Measurements from ENCODE around the gene C1QB.

Gene C1QB, protein sequence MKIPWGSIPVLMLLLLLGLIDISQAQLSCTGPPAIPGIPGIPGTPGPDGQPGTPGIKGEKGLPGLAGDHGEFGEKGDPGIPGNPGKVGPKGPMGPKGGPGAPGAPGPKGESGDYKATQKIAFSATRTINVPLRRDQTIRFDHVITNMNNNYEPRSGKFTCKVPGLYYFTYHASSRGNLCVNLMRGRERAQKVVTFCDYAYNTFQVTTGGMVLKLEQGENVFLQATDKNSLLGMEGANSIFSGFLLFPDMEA

DNA sequence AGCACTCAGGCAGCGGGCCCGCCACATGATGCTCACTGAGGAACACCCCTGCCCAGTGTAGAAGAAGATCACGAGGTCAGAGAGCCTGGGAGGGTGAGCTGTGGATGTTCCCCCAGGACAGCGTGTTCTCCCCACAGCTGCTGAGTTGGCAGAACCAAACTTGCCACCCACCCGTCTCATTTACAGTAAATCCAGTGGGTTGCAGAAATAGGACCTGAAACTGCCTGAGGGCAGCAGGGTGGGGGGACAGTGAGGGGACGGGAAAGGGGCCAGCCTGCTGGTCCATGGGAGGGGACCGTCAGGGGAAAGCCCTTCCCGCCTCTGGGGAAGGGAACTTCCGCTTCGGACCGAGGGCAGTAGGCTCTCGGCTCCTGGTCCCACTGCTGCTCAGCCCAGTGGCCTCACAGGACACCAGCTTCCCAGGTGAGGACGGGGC is at the start of gene C1QB:
Gene C1QB, plus strand, starts transcription at position 356 of the 436 bp plus-strand sequence. CDS start 6,227 bp downstream, outside the sequence.
- no peak for DNase-seq (ENCODE audit: low read depth in 2 of 2)

DNA sequence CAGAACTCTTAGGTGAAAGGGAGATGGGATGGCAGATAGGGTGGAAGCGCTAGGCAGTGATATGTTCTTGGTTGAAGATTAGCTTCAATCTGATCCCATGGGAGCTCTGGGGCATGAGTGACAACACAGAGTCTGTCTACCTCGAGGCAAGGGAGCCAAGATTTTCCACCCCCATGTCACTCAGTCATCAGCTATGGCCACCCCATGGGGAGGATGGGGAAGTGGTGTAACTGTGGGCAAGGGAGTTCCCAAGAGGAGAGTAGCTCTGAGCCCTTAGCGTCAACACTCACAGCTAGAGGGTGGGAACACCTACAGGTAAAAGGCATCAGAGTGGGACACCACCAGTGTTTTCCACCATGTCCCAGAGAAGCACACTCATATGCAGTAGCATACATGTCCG is 46.9 kb upstream of the C1QB start:
- DNase-seq (ENCODE audit: low read depth in 2 of 2): no peak

DNA sequence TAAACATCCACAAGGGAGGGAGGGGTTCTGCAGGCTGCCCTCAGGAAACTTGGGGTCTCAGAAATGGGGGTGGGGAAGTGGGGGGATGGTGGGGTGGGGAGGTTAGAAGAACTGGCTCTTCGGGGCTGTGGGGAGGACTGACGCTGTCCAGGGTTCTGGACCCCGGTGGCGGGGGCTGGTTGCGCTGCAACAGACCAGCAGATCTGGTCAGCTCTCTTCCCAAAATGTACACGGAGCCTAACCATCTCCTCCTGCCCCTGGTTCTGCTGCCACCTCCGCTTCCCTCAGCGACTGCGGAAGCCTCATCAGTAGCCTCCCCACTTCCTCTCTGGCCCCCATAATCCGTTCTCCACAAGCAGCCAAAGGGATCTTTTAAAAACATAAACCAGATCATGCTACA is 45.9 kb upstream of the C1QB start:
- DNase-seq (ENCODE audit: low read depth in 2 of 2): no peak

DNA sequence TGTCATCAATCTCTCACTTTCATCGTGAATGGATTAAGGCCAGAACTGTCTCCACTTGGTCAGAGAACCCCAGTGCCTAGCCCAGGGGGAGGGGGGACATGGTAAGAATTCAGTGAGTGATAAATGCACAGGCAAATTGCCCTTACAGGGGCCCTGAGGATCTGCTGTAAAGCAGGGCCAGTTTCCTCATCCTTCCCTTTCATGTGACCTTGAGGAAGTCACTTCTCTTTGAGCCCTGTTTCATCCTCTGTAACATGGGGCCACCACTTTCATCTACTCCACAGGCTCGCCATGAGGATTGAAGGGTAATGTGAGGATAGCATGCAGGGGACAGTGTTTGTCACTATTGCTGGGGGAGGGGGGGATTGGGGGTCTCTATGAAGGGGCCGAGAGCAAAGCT is 44.7 kb upstream of the C1QB start:
- DNase-seq (ENCODE audit: low read depth in 2 of 2): no peak

DNA sequence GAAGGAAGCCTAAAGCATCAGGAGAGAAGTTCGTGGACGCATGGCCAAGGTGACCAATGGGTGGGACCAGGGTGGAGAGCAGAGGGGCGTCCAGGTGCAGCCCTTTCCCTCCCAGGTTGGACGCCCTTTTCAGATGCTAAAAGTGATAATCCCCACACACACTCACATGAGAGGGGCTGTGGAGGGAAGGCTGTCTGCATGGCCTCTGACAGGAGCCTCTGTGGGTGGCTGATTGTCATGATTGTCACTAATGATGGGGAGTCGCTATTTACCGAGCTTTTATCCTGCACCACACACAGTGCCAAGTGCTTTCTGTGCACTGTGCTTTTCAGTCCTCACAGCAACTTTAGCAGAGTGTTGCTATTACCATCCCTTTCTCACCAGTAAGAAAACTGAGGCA is 43.7 kb upstream of the C1QB start:
- no peak for DNase-seq (ENCODE audit: low read depth in 2 of 2)

DNA sequence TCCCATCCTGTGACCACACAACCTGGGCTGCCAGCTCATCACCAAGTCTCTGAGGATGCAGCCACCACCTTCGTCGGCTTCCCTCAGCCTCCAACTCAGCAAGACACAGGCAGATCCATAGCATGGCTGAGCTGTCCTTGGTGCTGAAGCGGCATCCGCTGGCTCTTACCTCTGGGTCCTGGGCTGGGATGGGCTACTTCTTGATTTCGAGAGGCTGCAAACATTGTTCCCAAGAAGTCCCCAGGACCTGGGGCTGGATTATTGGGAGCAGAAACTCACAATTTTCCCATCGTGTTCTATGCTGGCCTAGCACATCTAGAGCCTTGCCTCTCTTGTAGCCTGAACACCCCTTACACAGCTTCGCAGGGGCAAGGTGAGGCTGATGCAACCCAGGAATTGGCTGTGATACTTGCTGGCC is 41.5 kb upstream of the C1QB start:
- DNase-seq (ENCODE audit: low read depth in 2 of 2): no peak

DNA sequence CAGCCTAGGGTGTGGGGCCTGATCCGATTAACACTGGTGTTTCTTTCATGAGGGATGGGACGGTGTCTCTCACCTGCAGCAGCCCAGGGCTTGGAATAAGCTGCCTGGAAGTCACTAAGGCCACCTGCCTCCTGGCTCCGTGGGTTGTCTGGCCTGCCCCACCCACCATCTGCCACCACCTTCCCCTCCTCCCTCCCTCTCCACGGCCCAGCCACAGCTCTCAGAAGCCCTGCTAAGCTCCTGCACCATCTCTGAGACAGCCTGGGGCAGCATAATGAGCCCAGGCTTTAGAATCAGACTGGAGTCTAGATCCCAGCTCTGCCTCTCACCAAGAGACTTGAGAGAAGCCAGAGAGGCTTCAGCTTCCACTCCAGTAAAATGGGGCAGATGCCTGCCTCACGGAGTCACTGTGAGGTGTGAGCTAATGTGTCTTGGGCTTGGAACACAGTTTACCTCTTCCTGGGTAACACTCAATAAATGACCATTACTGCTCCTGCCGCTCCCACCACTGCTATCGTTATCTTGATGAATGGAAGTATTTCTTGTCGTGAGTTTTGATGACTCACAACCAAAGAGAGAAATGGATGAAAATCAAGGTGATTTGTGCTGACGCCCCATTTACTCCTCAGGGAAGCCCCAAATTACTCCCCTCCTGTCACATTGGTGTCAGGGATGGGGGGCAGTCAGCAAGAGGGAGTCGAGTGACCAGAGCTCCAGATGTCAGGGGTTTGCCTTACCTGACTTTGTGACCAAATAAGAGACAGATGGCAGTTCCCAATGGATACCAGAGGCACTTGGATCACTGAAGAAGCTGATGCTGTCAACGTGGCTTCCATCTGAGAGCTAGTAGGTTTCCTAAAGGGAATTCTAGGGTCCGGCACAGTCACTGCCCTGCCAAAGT is 40.1 kb upstream of the C1QB start:
- DNase-seq (ENCODE audit: low read depth in 2 of 2): no peak

DNA sequence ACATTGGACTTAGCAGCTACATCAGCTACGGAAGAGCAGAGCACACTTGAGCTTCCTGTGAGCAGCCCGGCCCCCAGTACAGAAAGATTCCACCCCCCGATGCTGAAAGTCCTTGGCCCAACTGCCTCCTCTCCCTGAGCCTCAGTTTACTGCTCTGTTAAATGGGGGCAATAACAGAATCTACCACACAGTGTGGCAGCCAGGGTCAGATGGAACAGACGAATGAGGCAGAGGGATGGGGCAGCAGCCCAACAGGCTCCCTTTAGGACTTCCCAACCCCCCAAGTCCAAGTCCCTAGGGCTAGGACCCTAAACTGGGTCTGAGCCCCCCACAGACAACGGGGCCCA is 39.5 kb upstream of the C1QB start:
- no peak for DNase-seq (ENCODE audit: low read depth in 2 of 2)

DNA sequence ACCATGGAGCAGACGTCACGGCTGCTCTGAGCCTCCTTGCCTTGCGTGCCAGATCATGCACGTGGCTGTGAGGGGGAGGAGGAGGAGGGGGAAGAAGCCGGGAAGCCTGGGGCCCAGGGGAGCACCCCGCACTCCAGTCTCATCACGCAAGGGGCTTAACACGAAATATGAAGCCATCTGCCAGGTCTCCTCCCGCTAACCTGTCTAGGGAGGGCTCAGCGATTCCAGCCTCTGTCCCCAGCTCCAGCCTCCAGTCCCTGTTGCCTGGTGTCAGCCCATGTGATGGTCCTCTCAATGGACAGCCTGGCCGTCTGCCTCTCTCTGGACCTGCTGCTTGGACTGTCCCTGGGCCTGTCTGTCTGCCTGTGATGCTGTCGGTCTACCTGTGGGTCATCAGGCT is 39.1 kb upstream of the C1QB start:
- DNase-seq (ENCODE audit: low read depth in 2 of 2): no peak

DNA sequence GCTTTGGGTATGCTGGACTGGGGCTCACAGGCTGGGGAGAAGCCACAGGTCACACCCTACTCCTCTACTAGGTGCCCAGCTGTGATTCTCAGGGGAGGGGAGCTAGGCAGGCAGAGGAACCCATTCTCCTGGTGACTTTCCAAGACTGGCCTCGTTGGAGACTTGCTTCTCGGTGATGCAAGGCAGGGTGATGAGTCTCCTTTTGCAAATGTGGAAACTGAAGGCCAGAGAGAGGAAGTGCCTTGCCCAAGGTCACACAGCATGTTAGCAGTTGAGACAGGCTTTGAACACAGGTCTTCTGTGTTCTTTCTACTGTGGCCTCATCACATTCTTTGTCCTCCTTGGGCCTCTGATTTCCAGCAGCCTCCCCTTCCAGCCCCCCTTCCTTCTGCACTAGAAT is 37.1 kb upstream of the C1QB start:
- no peak for DNase-seq (ENCODE audit: low read depth in 2 of 2)

DNA sequence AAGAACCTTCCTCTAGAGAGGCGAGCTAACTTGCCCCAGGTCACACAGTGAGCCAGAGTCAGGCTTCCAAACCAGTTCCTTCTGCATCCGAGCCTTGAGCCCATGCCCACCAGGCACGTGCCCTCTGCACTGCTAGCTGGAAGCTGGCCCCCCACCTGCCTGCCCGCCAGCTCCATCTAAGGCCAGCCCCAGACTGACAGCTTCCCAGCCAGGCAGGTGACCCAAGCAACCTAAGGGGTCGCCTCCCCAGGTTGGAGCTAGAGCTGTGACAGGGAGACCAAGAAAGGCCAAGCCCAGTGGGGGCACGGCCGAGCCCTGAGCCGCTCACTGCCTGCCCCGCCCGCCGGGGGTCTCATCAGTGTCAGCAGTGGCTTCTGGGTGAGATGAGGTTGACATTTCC is 36.5 kb upstream of the C1QB start:
- no peak for DNase-seq (ENCODE audit: low read depth in 2 of 2)

DNA sequence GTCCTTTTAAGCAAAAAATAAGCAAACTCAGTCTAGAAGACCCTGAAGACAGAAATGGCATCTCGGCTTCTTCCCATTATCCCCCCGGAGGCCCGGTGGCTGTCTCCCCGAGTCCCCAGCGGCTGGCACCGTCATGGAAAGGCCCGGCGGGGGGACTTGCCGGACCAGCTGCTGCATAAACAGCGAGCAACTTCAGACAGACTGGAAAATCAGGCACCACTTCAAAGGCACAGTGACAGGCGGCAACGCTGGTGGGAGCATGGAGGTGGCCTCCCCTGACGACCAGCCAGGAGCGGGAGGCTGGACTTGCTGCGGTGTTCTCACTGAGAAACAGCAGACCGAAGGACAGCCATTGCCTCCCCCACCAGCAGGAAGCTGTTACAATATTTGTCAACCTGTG is 35.0 kb upstream of the C1QB start:
- DNase-seq (ENCODE audit: low read depth in 2 of 2): no peak

DNA sequence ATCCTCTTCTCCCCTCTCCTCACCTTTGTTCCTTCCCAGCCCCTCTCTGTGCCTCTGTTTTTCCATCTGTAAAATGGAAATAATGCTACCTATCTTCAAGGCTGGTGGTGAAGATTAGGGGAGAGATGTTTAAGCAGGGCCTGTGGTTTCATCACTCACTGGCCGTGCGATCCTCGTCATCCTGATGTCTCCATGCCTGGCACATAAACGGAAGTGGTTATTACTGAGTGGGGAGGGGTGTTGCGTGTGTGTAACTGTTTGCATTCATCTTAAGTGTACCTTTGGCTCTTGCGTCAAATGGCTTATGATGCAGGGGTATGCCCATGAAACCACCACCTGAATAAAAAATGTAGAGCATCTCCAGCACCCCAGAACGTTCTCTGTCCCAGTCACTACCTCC is 33.8 kb upstream of the C1QB start:
- DNase-seq (ENCODE audit: low read depth in 2 of 2): no peak

DNA sequence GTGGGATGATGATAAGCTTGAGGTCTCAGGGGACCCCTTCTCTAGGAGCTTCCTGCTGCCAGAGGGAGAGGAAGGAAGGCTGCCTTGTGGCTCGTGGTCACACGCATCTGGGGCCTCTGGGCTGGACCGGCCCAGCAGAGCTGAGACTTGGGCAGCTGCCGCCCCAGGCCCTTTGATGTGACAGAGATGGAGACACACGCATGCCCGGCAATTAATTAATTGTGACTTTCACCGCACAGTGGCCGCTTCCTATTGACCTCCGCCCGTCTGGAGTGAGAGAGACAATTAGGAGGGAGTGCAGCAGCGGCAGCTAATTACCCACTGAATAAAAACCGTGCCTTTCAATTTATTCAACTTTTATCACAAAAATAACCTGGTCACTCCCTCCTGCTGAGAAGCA is 33.2 kb upstream of the C1QB start:
- DNase-seq (ENCODE audit: low read depth in 2 of 2): no peak

DNA sequence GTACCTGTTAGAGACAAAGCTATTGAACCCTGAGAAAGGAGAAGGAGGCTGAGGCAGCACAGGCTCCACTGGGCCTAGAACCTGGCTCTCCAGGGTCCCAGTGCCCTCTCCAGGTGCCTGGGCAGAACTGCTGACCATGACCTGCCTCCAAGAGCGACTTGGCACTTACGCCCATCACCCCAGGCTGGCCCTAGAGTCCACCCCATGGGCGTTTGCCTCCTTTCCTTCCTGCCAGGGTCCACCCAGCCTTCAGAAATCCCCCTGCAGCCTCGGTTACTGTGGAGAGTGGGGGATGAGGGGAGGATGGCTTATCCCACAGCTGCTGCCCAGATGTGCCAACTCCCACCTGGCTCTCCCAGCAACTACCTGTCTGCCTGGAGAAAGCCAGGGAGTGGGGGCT is 31.3 kb upstream of the C1QB start:
- no peak for DNase-seq (ENCODE audit: low read depth in 2 of 2)

DNA sequence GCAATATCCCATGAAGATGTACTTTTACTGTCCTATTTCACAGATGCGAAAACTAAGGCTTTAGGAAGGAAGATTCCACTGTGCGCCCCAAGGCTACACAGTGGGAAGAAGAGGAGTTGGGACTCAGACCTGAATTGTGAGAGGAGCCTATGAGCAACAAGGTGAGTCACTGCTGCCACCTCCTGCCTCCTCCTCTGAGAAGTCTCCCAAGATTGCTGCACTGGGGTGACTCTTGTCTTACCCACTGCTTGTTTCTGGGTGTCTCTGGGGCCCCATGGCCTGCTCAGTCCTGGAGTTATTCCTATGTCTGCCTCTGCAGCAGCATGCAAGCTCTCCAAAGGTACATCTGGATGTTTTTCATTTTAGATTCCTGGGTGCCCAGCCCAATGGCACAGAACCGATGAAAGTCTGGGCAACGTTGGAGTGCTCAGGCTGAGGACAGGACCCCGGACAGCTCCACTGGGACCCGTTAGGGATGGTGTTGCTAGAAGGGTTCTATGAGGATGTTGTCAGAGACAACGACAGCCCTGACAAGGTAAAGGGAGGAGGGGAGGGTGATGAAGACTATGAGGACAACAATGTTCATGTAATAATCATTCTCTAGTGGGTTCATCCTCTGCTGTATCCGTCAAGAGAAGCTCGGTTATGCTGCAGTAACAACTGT is 27.6 kb upstream of the C1QB start:
- no peak for DNase-seq (ENCODE audit: low read depth in 2 of 2)

DNA sequence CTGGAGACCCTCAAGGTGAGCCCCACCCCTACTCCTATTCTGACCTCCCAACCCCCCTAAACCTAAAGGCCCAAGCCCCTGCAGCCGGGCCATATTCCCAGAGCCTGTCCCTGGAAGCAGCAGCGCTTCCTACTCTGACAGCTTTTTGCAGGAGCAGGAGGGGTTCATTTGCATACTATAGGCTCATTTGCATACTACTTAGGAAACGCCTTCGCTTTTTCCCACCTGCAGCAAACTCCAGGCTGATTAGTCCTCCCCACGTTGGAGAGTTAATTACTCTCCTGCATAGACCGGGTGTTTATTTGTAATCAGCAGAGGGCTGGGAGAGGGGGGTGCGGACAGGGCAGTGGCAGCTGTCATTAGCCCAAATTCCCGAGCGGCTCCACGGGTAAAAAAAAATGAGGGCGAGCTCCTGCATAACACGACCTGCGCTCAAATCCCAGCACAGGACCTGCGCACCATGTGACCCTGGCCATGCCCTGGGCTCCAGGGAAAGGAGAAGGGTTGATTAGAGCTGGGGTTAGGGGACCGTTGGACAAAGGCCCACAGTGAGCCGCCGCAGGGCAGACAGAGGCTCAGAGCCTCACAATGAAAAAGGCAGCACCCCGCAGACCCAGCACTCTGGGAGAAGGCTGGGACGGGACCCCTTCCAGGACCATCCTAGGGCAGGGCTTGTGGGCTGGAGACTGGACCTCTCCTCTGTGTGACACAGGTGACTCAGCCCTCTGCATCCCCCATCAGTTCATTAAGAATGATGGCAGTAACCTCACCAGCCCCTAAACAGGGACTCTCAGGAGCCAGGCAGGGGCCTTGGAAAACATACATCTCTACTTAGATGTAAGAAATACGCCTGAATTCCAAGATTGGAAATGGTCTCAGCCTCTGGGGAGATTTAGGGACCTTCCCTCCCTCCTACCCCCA is 26.5 kb upstream of the C1QB start:
- no peak for DNase-seq (ENCODE audit: low read depth in 2 of 2)

DNA sequence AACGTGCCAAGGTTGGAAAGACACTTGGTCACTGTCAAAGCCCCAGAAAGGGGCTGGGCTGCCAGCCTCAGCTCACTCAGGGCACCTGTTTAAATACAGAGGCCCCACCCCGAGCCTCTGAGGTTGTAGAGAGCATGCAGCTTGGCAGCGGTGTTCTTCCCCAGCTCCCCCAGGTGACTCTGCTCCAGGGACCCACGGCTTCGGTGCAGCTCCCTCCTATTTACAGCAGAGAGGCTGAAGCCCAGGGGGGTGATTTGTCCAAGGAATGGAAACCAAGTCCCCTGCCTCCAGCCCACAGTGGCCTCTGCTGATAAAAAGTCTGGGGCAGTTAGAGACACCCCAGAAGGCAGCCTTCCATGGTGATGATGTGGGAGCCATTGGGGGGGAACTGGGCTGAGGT is 25.7 kb upstream of the C1QB start:
- DNase-seq (ENCODE audit: low read depth in 2 of 2): no peak

DNA sequence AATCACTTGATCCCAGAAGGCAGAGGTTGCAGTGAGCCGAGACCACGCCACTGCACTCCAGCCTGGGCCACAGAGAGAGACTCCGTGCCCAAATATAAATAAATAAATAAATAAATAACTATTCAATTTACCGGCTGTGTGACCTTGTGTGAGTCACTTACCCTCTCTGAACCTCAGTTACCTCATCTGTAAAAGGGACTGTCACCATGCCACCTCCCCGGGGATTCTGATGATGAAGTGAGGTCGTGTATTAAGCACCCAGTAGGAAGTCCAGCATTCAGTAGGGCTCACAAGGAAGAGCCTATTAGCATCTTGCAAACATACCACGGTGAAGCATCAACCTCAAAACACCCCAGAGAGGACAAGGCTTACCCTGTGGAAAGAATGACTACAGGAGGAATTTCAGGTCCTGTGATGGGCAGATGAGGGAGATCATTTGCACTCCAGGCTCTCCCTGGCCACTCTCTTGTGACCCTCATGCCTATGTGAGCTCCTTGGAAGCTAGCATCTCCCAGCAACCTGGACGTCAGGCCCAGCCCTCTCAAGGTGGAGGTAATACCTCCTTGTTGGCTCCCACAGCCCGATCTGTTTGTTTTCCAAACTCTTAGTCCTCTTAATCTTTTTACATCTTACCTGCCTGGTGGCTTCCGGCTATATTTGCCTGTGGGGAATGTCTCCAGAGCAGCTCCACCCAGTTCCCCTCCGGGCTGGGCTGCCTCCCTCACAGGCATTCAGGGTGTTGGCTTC is 24.2 kb upstream of the C1QB start:
- DNase-seq (ENCODE audit: low read depth in 2 of 2): no peak

DNA sequence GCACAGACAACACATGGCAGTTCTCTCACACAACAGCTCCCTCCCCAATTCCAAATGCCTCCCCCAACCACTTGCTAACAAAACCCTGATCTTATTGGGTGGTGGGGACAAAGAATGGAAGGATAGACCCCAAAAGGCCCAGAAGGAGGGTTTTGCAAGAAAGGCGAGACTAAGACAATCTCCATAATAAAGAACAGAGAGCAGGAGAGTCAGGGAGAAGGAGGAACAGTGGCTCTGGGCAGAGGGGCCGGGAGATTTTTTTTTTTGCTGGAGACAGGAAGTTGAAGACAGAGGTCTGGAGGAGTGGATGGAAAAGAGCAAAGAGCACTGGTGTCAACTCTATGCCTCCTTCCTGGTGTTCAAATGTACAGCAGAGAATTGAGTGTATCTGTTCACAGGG is 23.1 kb upstream of the C1QB start:
- DNase-seq (ENCODE audit: low read depth in 2 of 2): no peak
